Esophagus (tissue), 2 donors: ENCODE results near the gene CCZ1. TPM values are rescaled to one million over a fixed set of nuclear protein-coding genes. Genes with fewer than 3 reads are reported as not detected.
"Not testable (repeated sequence)": the region's sequence is repeated elsewhere in the genome, so short reads cannot be mapped to it uniquely, and the experiment has no call there.

ENCODE experiments used
- H3K27ac ChIP-seq, 2 donors: one replicate each; pipeline ENCODE4 v1.5.1; 2013; ENCODE audit warnings: low read depth in 2 of 2, mild to moderate bottlenecking in 2 of 2, inconsistent platforms in 1 of 2, low read length in 1 of 2, moderate library complexity in 1 of 2
- H3K27me3 ChIP-seq, 2 donors: one replicate each; pipeline ENCODE4 v1.6.1; 2013; ENCODE audit warnings: low read length in 2 of 2, control low read depth in 1 of 2, mild to moderate bottlenecking in 1 of 2; ENCODE audit not compliant: insufficient read depth in 2 of 2, control insufficient read depth in 1 of 2
- H3K36me3 ChIP-seq, 2 donors: one replicate each; pipeline ENCODE4 v1.6.1; 2013; ENCODE audit warnings: low read length in 1 of 2; ENCODE audit not compliant: control insufficient read depth in 2 of 2, insufficient read depth in 2 of 2
- H3K4me1 ChIP-seq, 2 donors: one replicate each; pipeline ENCODE4 v1.6.1; 2013; ENCODE audit warnings: low read length in 1 of 2; ENCODE audit not compliant: control insufficient read depth in 2 of 2, insufficient read depth in 2 of 2
- H3K4me3 ChIP-seq, 2 donors: one replicate each; pipeline ENCODE4 v1.5.1; 2013; ENCODE audit warnings: low read length in 2 of 2, mild to moderate bottlenecking in 2 of 2, low read depth in 1 of 2, moderate library complexity in 1 of 2
- H3K9me3 ChIP-seq, 2 donors: one replicate each; pipeline ENCODE4 v1.6.1; 2013; ENCODE audit warnings: mild to moderate bottlenecking in 2 of 2, low read depth in 1 of 2, low read length in 1 of 2, moderate library complexity in 1 of 2; ENCODE audit not compliant: control insufficient read depth in 2 of 2, insufficient read depth in 1 of 2
- WGBS, 2 donors: extraction: QIAGEN DNeasy Blood & Tissue Kit; methylation state at CpG; one replicate each; pipeline ENCODE4 v1.1.7; 2013; 5-methylcytosine and 5-hydroxymethylcytosine counted together
- polyA plus RNA-seq, 2 donors: library from polyadenylated mRNA; stranded (reverse); fragments of 200-250 nt; gene quantifications; one replicate each; pipeline ENCODE4 v1.2.3, GENCODE V29; 2013
- donor health status: healthy with polysubstance abuse.
- donor health status: Bipolar disorder and iron deficiency.

The CCZ1 gene
- polyA plus RNA-seq, result 10 to 100 TPM; 46.6 to 47.2 TPM

GRCh38 chr7:5898480-5899224 is at the start of gene CCZ1:
TSS of gene CCZ1 (plus strand) at chr7:5898733. CDS start at chr7:5898800, 67 bp downstream.
- H3K27me3 ChIP-seq, H3K4me1 ChIP-seq, H3K36me3 ChIP-seq, H3K9me3 ChIP-seq: not testable (repeated sequence)
- Histone ChIP-seq H3K4me3 (peak within 1 kb of the TSS; percentile 24 to 41), H3K27ac (peak within 1 kb of the TSS in 1 of 2 donors; percentile 74)
- WGBS, 2 donors, result 1 to 2% methylated on average over 16 to 23 of the region's 64 CpGs

GRCh38 chr7:5850944-5851343 is 47.6 kb upstream of the CCZ1 start:
- H3K4me1 ChIP-seq, result no peaks in the 10 kb centered on the region
- no peaks in the 10 kb centered on the region for H3K36me3 ChIP-seq
- 71 to 81% methylated on average over 8 of the region's 8 CpGs for WGBS, 2 donors
- H3K27ac ChIP-seq, result no peak overlapping the region
- no peaks in the 10 kb centered on the region for H3K27me3 ChIP-seq
- H3K9me3 ChIP-seq, result no peaks in the 10 kb centered on the region
- no peak overlapping the region for H3K4me3 ChIP-seq

DNA sequence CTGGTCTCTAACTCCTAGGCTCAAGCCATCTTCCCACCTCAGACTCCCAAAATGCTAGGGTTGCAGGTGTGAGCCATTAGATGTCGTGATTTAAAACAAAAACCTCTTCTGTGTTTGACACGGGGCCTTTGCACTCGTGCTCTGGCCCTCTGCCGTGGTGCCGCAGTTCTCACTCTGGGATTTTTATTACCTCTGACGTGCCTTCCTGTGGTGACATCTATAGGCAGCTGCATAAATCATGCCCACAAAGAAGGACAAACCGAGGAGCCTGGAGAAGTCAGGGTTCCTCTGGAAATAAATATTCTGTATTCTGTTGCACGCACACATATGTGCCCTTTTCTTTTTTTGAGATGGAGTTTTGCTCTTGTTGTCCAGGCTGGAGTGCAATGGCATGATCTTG is 43.8 kb upstream of the CCZ1 start:
- Histone ChIP-seq H3K4me1 (no peaks in the 10 kb centered on the region), H3K9me3 (no peaks in the 10 kb centered on the region), H3K4me3 (no peak overlapping the region), H3K27me3 (no peaks in the 10 kb centered on the region), H3K27ac (no peak overlapping the region), H3K36me3 (no peaks in the 10 kb centered on the region)
- WGBS, 2 donors, result 82 to 88% methylated on average over 8 of the region's 8 CpGs

- 44 to 53% methylated on average over 13 of the region's 13 CpGs for WGBS, 2 donors
- not testable (repeated sequence) for H3K27ac ChIP-seq, H3K36me3 ChIP-seq, H3K27me3 ChIP-seq, H3K4me1 ChIP-seq, H3K9me3 ChIP-seq, H3K4me3 ChIP-seq
These were observed 41.4 kb upstream of the CCZ1 start for GRCh38 chr7:5857041-5857575.

DNA sequence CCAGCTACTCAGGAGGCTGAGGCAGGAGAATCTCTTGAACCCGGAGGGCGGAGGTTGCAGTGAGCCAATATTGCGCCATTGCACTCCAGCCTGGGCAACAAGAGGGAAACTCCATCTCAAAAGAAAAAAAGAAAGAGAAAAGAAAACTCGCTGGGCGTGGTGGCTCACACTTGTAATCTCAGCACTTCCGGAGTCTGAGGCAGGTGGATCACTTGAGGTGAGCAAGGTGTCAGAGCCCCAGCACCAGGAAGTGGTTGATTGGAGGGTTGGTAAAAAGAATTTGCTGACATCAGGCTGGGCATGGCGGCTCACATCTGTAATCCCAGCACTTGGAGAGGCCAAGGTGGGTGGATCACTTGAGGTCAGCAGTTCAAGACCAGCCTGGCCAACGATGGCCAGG is 40.0 kb upstream of the CCZ1 start:
- H3K9me3 ChIP-seq, H3K4me1 ChIP-seq, H3K27me3 ChIP-seq, H3K36me3 ChIP-seq, H3K27ac ChIP-seq, H3K4me3 ChIP-seq: not testable (repeated sequence)
- WGBS, 2 donors, result 69% methylated on average over 8 of the region's 8 CpGs

GRCh38 chr7:5861281-5861680 is 37.3 kb upstream of the CCZ1 start:
- H3K4me1 ChIP-seq, H3K9me3 ChIP-seq, H3K27me3 ChIP-seq, H3K36me3 ChIP-seq, H3K27ac ChIP-seq, H3K4me3 ChIP-seq: not testable (repeated sequence)
- WGBS, 2 donors, result 89 to 94% methylated on average over 5 of the region's 5 CpGs

DNA sequence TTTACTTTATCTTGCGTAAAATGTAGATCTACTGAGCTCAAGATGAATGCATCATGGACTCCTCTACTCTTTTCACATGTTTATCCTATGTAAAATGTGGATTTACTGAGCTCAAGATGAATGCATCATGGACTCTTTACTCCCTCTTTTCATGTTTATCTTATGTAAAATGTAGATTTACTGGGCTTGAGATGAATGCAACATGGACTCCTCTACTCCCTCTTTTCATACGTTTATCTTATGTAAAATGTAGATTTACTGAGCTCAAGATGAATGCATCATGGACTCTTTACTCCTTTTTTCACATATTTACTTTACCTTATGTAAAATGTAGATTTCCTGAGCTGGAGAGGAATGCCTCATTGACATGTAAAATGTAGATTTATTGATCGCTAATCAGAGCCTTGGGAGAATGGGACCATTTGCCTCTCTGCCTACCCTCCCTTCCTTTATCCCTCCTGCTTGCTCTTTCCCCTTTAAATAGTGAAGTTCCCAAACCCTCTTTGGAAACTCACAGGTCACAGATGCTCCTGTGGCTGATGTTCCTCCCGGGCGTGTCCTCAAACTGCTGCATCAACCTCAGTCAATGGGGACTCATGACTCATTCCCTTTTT is 35.7 kb upstream of the CCZ1 start:
- not testable (repeated sequence) for H3K4me3 ChIP-seq, H3K27ac ChIP-seq, H3K36me3 ChIP-seq, H3K9me3 ChIP-seq, H3K27me3 ChIP-seq, H3K4me1 ChIP-seq
- WGBS, 2 donors, result 80 to 87% methylated on average over 5 of the region's 5 CpGs

DNA sequence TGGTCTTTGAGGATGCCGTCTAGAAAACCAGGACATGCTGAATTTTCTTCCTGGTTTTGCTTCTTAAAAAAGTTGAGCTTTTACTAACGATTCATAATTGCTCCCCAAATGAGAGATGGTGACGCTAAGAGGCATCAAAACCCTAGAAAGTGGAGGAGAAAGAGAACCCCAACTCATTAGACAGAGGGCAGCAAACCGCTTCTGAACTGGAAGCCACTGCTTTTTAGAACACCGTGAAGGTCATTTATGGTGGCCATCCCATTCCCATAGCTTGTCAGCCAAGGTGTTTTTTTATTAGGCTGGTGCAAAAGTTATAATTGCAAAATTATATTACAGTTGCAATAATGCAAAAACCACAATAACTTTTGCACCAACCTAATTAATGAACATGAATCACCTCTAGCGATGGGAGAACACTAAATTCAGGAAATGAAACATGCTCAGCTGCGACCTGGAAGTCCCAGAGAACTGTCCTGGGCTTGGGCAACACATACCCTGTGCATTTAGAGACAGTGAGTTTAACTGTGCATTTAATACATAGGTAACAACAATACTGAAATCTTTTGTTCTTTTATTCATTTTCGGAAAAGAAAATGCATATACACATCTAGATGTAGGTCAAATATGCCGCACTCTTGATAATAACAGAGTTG is 33.1 kb upstream of the CCZ1 start:
- WGBS, 2 donors, result 65 to 71% methylated on average over 8 to 9 of the region's 9 CpGs

DNA sequence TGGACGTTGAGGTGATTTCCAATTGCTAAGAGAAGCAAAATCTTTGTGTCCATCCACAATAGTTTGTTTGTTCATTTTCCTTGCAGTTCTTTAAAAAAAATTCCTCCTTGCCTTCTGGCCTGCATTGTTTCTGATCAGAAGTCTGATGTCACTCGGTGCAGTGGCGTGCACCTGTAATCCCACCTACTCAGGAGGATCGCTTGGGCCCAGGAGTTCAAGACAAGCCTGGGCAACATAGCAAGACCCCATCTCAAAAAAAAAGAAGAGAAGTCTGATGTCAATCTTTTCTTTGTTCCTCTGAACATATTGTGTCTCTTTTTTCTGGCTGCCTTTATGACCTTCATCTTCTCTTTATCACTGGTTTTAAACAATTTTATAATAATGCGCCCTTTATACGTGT is 31.5 kb upstream of the CCZ1 start:
- WGBS, 2 donors, result 88 to 89% methylated on average over 6 of the region's 6 CpGs
- H3K27ac ChIP-seq, result no peak overlapping the region

More for the DNA sequence above, 33.1 kb upstream of the CCZ1 start:
- H3K36me3 ChIP-seq, H3K4me1 ChIP-seq, H3K4me3 ChIP-seq, H3K9me3 ChIP-seq, H3K27me3 ChIP-seq, H3K27ac ChIP-seq: not testable (repeated sequence)

More for the DNA sequence above, 31.5 kb upstream of the CCZ1 start:
- Histone ChIP-seq H3K27me3 (no peaks in the 10 kb centered on the region), H3K36me3 (no peaks in the 10 kb centered on the region), H3K4me1 (no peaks in the 10 kb centered on the region), H3K9me3 (no peaks in the 10 kb centered on the region), H3K4me3 (no peak overlapping the region)
